Uterus (tissue), 4 donors: ENCODE measurements around the gene SLC16A7. TPM values are rescaled to one million over a fixed set of nuclear protein-coding genes. Genes with fewer than 3 reads are reported as not detected.

Experiments
- DNase-seq, 2 donors: peaks; one replicate each; pipeline ENCODE4 v3.0.0-alpha.2; 2019 to 2020
- H3K27ac ChIP-seq, 2 donors: fragments of 200-600 bp; sonication (generic); 1 replicate in 1 of 2; 2 replicates in 1 of 2; pipeline ENCODE4 v1.5.1; 2016 to 2018
- H3K27me3 ChIP-seq, 2 donors: fragments of 200-600 bp; sonication (generic); one replicate each; pipeline ENCODE4 v1.5.1; 2018 to 2019; ENCODE audit warnings: control low read depth in 1 of 2
- H3K36me3 ChIP-seq, 2 donors: fragments of 200-600 bp; sonication (generic); one replicate each; pipeline ENCODE4 v1.5.1; 2019; ENCODE audit warnings: control low read depth in 1 of 2
- H3K4me1 ChIP-seq, 2 donors: fragments of 200-600 bp; sonication (generic); one replicate each; pipeline ENCODE4 v1.5.1; 2018 to 2019; ENCODE audit warnings: control low read depth in 1 of 2
- H3K4me3 ChIP-seq, 2 donors: fragments of 200-600 bp; sonication (generic); 1 replicate in 1 of 2; 2 replicates in 1 of 2; pipeline ENCODE4 v1.5.1; 2018 to 2019; ENCODE audit warnings: mild to moderate bottlenecking in 1 of 2
- H3K9me3 ChIP-seq, 2 donors: fragments of 200-600 bp; sonication (generic); one replicate each; pipeline ENCODE4 v1.5.1; 2019; ENCODE audit warnings: control low read depth in 1 of 2
- CTCF ChIP-seq, 4 experiments: fragments of 200-600 bp in 2 of 4; fragments of 450-650 bp in 2 of 4; sonication (generic) in 2 of 4; IDR thresholded peaks; one replicate each; pipeline ENCODE4 v1.5.1; 2016 to 2019; ENCODE audit warnings: antibody characterized with exemption in 4 of 4, mild to moderate bottlenecking in 2 of 4, moderate library complexity in 1 of 4
- POLR2A ChIP-seq, 2 donors: fragments of 450-650 bp; IDR thresholded peaks; one replicate each; pipeline ENCODE4 v1.6.1; 2016; ENCODE audit warnings: antibody characterized with exemption in 2 of 2, mild to moderate bottlenecking in 1 of 2, moderate library complexity in 1 of 2
- intact Hi-C: fragments of 100-400 bp; cut with DNase I; formaldehyde crosslinking; loops from one replicate; pipeline ENCODE4 v1.15.1; 2023; ENCODE audit warnings: low total_unique reads
- small RNA-seq: library from RNA; depleted of rRNA; stranded (forward); fragments of <200 nt; gene quantifications from one replicate; pipeline ENCODE3, GENCODE V24; 2016
- total RNA-seq, 4 donors: library from RNA; depleted of rRNA in 3 of 4; stranded (reverse); fragments of >200 nt in 3 of 4; gene quantifications; one replicate each; pipeline versions ENCODE4 v1.1.0 to v1.2.4, GENCODE V29; 2014 to 2023
- donor health status: DM: yes; HTN: yes; CAD: no.

The SLC16A7 gene
- total RNA-seq, 4 donors from 2014 or later = 12.3 to 32.4 (median 29.6) TPM

DNA sequence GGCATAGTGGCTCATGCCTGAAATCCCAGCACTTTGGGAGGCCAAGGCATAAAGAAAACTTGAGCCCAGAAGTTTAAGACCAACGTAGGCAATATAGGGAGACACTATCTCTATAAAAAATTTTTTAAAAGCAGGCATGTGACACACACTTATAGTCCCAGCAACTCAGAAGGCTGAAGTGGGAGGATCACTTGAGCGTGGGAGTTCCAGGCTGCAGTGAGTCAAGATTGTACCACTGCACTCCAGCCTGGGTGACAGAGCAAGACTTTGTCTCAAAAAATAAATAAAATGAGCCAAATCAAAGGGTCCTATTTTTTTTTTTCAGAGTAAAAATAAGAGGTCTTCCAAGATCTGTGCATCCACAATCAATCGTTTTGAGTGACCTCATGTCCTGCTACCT, 237.6 kb downstream of the SLC16A7 start:
- no peaks in the 10 kb centered on the region for H3K4me1 ChIP-seq
- no peaks in the 10 kb centered on the region for H3K27me3 ChIP-seq
- no peak overlapping the region for H3K4me3 ChIP-seq
- no peaks in the 10 kb centered on the region for H3K9me3 ChIP-seq
- TF ChIP-seq POLR2A (IDR thresholded peaks at IDR 0.05) (no peak), CTCF (IDR thresholded peaks at IDR 0.05) (no peak)
- no peak overlapping the region for H3K27ac ChIP-seq
- intact Hi-C loops = no loop called here
- DNase-seq = no peak
- H3K36me3 ChIP-seq = no peaks in the 10 kb centered on the region

DNA sequence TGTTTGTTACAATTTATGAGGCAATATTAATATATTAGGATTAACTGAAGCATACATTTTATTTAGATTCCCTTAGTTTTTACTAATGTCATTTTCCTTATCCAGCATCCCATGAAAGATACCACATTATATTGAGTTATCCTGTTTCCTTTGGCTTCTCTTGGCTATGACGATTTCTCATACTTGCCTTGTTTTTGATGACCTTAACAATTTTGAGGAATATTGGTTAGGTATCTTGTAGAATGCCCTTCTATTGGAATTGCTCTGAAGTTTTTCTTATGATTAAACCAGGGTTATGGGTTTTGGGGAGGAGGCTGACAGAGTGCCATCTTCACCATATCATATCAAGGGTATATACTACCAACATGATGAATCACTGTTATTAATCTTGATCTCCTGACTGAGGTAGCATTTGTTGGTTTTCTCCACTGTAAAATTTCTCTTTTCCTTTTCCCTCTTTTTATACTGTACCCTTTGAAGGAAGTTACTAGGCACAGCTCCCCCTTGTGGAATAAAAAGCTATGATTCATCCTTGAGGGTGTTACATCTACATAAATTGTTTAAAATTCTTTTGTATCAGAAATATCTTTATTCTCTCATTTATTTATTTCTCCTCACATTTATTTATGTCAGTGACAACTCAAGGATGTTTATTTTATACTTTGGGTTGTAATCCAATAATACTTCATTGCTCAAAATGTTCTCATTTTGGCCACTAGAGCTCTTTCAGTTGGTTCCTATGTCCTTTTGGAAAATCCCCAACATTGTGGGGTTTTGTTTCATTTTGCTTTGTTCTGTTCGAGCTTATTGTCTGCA, 239.0 kb downstream of the SLC16A7 start:
- H3K9me3 ChIP-seq = no peaks in the 10 kb centered on the region
- no peak overlapping the region for H3K27ac ChIP-seq
- no peak overlapping the region for H3K4me3 ChIP-seq
- no peaks in the 10 kb centered on the region for H3K27me3 ChIP-seq
- no peaks in the 10 kb centered on the region for H3K4me1 ChIP-seq
- no peak for DNase-seq
- H3K36me3 ChIP-seq = no peaks in the 10 kb centered on the region
- TF ChIP-seq POLR2A (IDR thresholded peaks at IDR 0.05) (no peak), CTCF (IDR thresholded peaks at IDR 0.05) (peak in 2 of 4 experiments; percentile 29 to 30)
- intact Hi-C loops = no loop called here

Small RNA genes within 50 kb of the gene (small RNA-seq; reads per million reads assigned to genes)
- gene AC079905.2 (not detected), gene RNU4-20P (not detected)
